Tracheal epithelial cell (primary cell): Measurements from ENCODE around the gene CHRM4. TPM values are rescaled to one million over a fixed set of nuclear protein-coding genes. Genes with fewer than 3 reads are reported as not detected.

Experiments
- total RNA-seq: library from RNA; depleted of rRNA; stranded (reverse); fragments of >200 nt; gene quantifications from 2 replicates; pipeline ENCODE4 v1.2.1, GENCODE V29; 2014

CHRM4 gene
- not detected in 2 replicates for total RNA-seq

DNA sequence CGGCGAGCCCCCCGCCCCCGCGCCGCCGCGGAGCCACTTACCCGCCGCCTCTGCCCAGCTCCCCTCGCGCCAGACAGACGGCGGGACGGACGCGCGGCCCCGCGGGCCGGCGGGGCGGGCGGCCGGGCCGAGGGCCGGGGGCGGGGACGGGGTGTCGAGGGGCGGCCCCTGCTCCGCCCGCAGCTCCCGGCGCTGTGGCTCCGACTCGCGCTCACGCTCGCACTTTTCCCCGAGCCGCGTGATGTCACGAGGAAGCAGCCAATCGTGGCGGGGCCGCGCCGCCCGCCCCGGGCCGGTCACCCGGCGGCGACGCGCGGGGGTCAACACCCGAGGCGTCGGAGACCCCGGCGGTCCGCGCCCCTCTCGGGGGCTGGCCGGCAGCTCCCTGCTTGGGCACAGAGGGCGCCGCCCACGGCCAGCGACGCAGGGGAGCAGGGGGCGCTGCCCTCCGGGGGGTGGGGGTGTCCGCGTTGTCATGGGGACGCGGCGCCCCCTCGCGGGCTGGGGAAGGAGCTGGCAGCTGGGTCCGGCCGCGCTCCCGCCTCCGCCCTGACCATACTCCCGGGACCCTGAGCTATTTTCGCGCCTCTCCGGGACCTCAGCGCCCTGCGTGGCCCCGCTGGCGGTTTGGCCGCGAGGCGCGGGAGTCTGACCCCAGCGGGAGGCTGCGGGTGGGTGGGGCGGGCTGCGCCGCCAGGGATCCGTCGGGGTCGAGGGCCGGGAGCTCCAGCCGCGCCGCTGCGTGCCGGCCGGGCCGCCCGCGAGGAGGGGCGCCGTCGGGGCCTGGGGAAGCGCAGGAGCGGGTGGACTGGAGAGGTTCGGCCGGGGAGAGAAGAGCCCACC lies at the start of gene CHRM4:
CHRM4 (minus strand) TSS at position 199 of the 843 bp plus-strand sequence. CDS start 5,219 bp downstream, outside the sequence.

GRCh38 chr11:46381048-46381818 lies 10.3 kb downstream of the CHRM4 start, which contains the start of gene MDK:
Gene MDK (plus strand): TSS chr11:46381669. CDS start chr11:46382058, 389 bp downstream.

DNA sequence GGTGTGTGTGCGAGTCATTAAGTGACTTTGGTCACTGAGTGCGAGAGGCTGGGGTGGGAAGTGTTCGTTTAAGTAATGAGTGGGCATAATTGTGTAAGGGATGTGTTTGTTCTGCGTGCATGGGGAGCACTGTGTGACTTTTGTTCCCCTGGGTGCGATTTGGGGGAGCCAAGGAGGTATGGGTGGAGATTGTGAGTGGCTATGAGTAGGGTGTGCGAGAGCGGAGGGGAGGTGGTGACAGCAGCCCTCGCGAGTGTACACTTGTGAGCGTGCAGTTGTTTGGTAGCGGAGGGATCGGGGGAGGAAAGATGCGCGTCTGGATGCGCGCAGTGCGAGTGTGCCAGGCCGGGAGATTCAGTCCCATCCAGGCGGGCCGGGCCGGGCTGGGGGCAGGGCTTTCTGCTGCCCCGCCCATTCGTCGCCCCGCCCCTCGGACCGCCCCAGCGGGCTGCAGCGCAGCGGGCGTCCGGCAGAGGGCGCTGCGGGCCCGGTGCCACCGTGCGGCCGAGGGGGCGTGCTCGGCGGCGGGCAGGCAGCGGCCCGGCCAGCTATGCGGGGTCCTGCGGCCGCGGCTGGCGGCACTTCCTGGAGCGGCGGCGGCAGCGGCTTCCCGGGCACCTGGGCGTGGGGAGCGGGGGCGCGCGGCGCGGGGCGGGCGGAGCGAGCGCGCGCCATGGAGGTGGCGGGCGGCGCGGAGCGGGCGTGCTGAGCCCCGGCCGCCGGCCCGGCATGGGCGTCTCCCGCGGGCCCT lies 44.5 kb downstream of the CHRM4 start, which contains the start of gene DGKZ:
DGKZ (plus strand) TSS at position 578 of the 751 bp plus-strand sequence. CDS start 197 bp downstream, outside the sequence.

Other genes starting within 250 kb of the CHRM4 start
- gene CREB3L1, start 114.1 kb downstream of the CHRM4 start, total RNA-seq: under 0.01 TPM in 1 of 2 replicates, not detected in the other
- gene DGKZ, start 44.3 kb downstream of the CHRM4 start, total RNA-seq: 41.3 and 46.0 TPM in 2 replicates
- 19.2 and 28.7 TPM in 2 replicates for gene MDK, start 10.1 kb downstream of the CHRM4 start, total RNA-seq
- 15.3 and 27.7 TPM in 2 replicates for gene AMBRA1, start 202.2 kb upstream of the CHRM4 start, total RNA-seq
- 3.9 and 5.1 TPM in 2 replicates for gene HARBI1, start 225.5 kb upstream of the CHRM4 start, total RNA-seq
- 27.5 and 43.1 TPM in 2 replicates for gene ATG13, start 225.8 kb upstream of the CHRM4 start, total RNA-seq